Neural cell (in vitro differentiated cells): Measurements from ENCODE around the gene FXN. TPM values are rescaled to one million over a fixed set of nuclear protein-coding genes. Genes with fewer than 3 reads are reported as not detected.

Experiments used
- H2AFZ ChIP-seq: fragments of 200-600, 300-800 bp; sonication (generic), shearing (Covaris generic); 2 replicates; pipeline ENCODE4 v1.6.0; 2014; ENCODE audit warnings: low read depth, mild to moderate bottlenecking, antibody characterized with exemption, low read length, moderate library complexity
- H3F3A ChIP-seq: fragments of 200-600 bp; shearing (Covaris generic); 2 replicates; pipeline ENCODE4 v1.6.1; 2016; ENCODE audit warnings: mild to moderate bottlenecking, moderate library complexity, mixed read lengths, antibody characterized with exemption, low read length; ENCODE audit not compliant: insufficient read depth, poor library complexity, severe bottlenecking
- H3K27ac ChIP-seq: fragments of 200-600, 300-800 bp; sonication (generic), shearing (Covaris generic); 2 replicates; pipeline ENCODE4 v1.5.1; 2014; ENCODE audit warnings: mild to moderate bottlenecking, low read length, moderate library complexity
- H3K27me3 ChIP-seq: fragments of 300-800, 200-600 bp; sonication (generic), shearing (Covaris generic); 2 replicates; pipeline ENCODE4 v1.6.0; 2014; ENCODE audit warnings: mild to moderate bottlenecking, low read depth, low read length, moderate library complexity; ENCODE audit not compliant: insufficient read depth
- H3K36me3 ChIP-seq: fragments of 300-800, 200-600 bp; sonication (generic), shearing (Covaris generic); 2 replicates; pipeline ENCODE4 v1.5.1; 2014; ENCODE audit warnings: mild to moderate bottlenecking, antibody characterized with exemption, low read length, moderate library complexity; ENCODE audit not compliant: insufficient read depth
- H3K4me2 ChIP-seq: fragments of 300-800, 200-600 bp; sonication (generic), shearing (Covaris generic); 2 replicates; pipeline ENCODE4 v1.6.0; 2014; ENCODE audit warnings: mild to moderate bottlenecking, low read length
- H3K4me3 ChIP-seq: fragments of 300-800, 200-600 bp; sonication (generic), shearing (Covaris generic); 2 replicates; pipeline ENCODE4 v1.5.1; 2014; ENCODE audit warnings: mild to moderate bottlenecking, low read length, moderate library complexity
- H3K79me2 ChIP-seq: fragments of 200-600 bp; shearing (Covaris generic); replicated peaks from 2 replicates; pipeline ENCODE4 v1.6.0; 2014; ENCODE audit warnings: mild to moderate bottlenecking, low read length, moderate library complexity; ENCODE audit not compliant: insufficient read depth
- H3K9ac ChIP-seq: fragments of 300-800, 200-600 bp; sonication (generic), shearing (Covaris generic); 2 replicates; pipeline ENCODE4 v1.6.1; 2016; ENCODE audit warnings: mild to moderate bottlenecking, low read length, mixed read lengths
- H3K9me2 ChIP-seq: fragments of 200-600 bp; shearing (Covaris generic); 2 replicates; pipeline ENCODE4 v1.6.1; 2016; ENCODE audit warnings: mild to moderate bottlenecking, low read length, mixed read lengths; ENCODE audit not compliant: insufficient read depth
- H3K9me3 ChIP-seq: fragments of 200-600, 300-800 bp; sonication (generic), shearing (Covaris generic); 2 replicates; pipeline ENCODE4 v1.6.1; 2016; ENCODE audit warnings: mild to moderate bottlenecking, mixed run types, low read length, moderate library complexity, mixed read lengths
- H4K20me1 ChIP-seq: fragments of 200-600 bp; shearing (Covaris generic); 2 replicates; pipeline ENCODE4 v1.6.1; 2016; ENCODE audit warnings: mild to moderate bottlenecking, mixed run types; ENCODE audit not compliant: insufficient read depth
- CTCF ChIP-seq: fragments of 450-650 bp; IDR thresholded peaks from 2 replicates; pipeline ENCODE4 v1.5.1; 2014; ENCODE audit warnings: antibody characterized with exemption, mild to moderate bottlenecking, moderate library complexity; ENCODE audit not compliant: poor library complexity, severe bottlenecking
- EP300 ChIP-seq: fragments of 450-650 bp; conservative IDR thresholded peaks from 2 replicates; pipeline ENCODE4 v1.6.1; 2014; ENCODE audit warnings: antibody characterized with exemption, mild to moderate bottlenecking, moderate library complexity; ENCODE audit not compliant: poor library complexity, severe bottlenecking
- EZH2 ChIP-seq: fragments of 200-600, 300-800 bp; shearing (Covaris generic), sonication (generic); IDR thresholded peaks from 2 replicates; pipeline ENCODE4 v1.6.1; 2014; ENCODE audit warnings: antibody characterized with exemption, low read length, borderline replicate concordance, mild to moderate bottlenecking; ENCODE audit not compliant: insufficient read depth, poor library complexity, severe bottlenecking
- MXI1 ChIP-seq: fragments of 450-650 bp; conservative IDR thresholded peaks from 2 replicates; pipeline ENCODE4 v1.6.1; 2014; ENCODE audit warnings: antibody characterized with exemption, mild to moderate bottlenecking; ENCODE audit not compliant: poor library complexity, severe bottlenecking
- POLR2AphosphoS5 ChIP-seq: IDR thresholded peaks from 2 replicates; pipeline ENCODE4 v1.6.1; 2012
- RAD21 ChIP-seq: fragments of 450-650 bp; conservative IDR thresholded peaks from 2 replicates; pipeline ENCODE4 v1.6.1; 2014; ENCODE audit warnings: antibody characterized with exemption, mild to moderate bottlenecking, moderate library complexity
- REST ChIP-seq: IDR thresholded peaks from 2 replicates; pipeline ENCODE4 v1.6.1; 2012; ENCODE audit warnings: borderline replicate concordance
- SMC3 ChIP-seq: fragments of 450-650 bp; conservative IDR thresholded peaks from 2 replicates; pipeline ENCODE4 v1.6.1; 2014; ENCODE audit warnings: antibody characterized with exemption, mild to moderate bottlenecking, moderate library complexity; ENCODE audit not compliant: poor library complexity
- TAF1 ChIP-seq: IDR thresholded peaks from 2 replicates; pipeline ENCODE4 v1.6.1; 2012; ENCODE audit warnings: low read depth
- polyA plus RNA-seq: library from polyadenylated mRNA; depleted of rRNA; stranded (reverse); fragments of >200 nt; gene quantifications from 2 replicates; pipeline ENCODE4 v1.2.3, GENCODE V29; 2014

FXN gene
- polyA plus RNA-seq, 1 donor from 2014 or later, result 3.5 TPM

DNA sequence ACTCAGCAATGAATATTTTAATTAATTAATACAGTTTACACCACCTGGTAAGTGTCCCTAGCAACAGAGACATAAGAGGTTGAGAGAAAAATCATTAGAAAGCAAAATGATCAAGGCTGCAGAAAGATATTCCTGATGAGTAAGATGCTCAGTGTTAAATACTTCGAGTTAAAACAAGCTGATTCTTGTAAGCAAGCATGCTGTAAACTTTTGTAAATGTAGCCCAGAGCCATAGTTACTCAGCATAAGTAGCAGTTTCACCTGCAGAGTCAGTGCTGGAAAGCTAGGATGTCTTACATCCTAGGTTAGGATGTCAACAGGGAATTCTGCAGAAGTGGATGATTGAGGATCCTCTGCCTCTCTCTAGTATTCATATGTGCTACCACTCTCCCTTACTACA is 25.8 kb upstream of the FXN start:
- H3K4me3 ChIP-seq, result no peak overlapping the region
- no peaks in the 10 kb centered on the region for H3K79me2 ChIP-seq
- no peaks in the 10 kb centered on the region for H4K20me1 ChIP-seq
- no peaks in the 10 kb centered on the region for H3K27me3 ChIP-seq
- TF ChIP-seq CTCF (no peak), SMC3 (no peak), TAF1 (no peak), EP300 (no peak), MXI1 (no peak), RAD21 (no peak), EZH2 (no peak), POLR2AphosphoS5 (no peak), REST (no peak)
- no peaks in the 10 kb centered on the region for H3K36me3 ChIP-seq
- H2AFZ ChIP-seq, result no peak overlapping the region
- no peak overlapping the region for H3K4me2 ChIP-seq
- peaks cover 5% of the 10 kb centered on the region for H3K9me3 ChIP-seq
- H3K27ac ChIP-seq, result no peak overlapping the region
- no peak overlapping the region for H3K9ac ChIP-seq
- H3K9me2 ChIP-seq, result no peaks in the 10 kb centered on the region
- no peaks in the 10 kb centered on the region for H3F3A ChIP-seq

GRCh38 chr9:69012696-69013381 is 22.7 kb upstream of the FXN start:
- H3K79me2 ChIP-seq, result no peaks in the 10 kb centered on the region
- peaks cover 5% of the 10 kb centered on the region for H3K9me3 ChIP-seq
- no peaks in the 10 kb centered on the region for H3F3A ChIP-seq
- no peak overlapping the region for H3K4me2 ChIP-seq
- no peaks in the 10 kb centered on the region for H3K36me3 ChIP-seq
- H2AFZ ChIP-seq, result no peak overlapping the region
- no peaks in the 10 kb centered on the region for H4K20me1 ChIP-seq
- H3K9me2 ChIP-seq, result no peaks in the 10 kb centered on the region
- no peak overlapping the region for H3K4me3 ChIP-seq
- H3K27me3 ChIP-seq, result no peaks in the 10 kb centered on the region
- H3K27ac ChIP-seq, result no peak overlapping the region
- TF ChIP-seq MXI1 (no peak), SMC3 (no peak), CTCF (no peak), RAD21 (no peak), EZH2 (no peak), POLR2AphosphoS5 (no peak), REST (no peak), EP300 (no peak), TAF1 (no peak)
- H3K9ac ChIP-seq, result no peak overlapping the region
